WTC11 (cell line): ENCODE measurements around the gene YPEL1. TPM values are rescaled to one million over a fixed set of nuclear protein-coding genes. Genes with fewer than 3 reads are reported as not detected.

Experiments used
- ATAC-seq: fragments of 200-7000 bp; cut with Tn5 transposase; 2 replicates; pipeline ENCODE4 v1.10.0; 2021; ENCODE audit warnings: mild to moderate bottlenecking, moderate library complexity
- CTCF ChIA-PET: fragments of 300-600 bp; sonication (Branson Sonifier 250); formaldehyde crosslinking; loops from one replicate; lab custom pipeline; 2021; ENCODE audit warnings: antibody characterized with exemption; lab: Charles Lee
- POLR2A ChIA-PET: fragments of 350-600 bp; sonication (Branson Sonifier 250); formaldehyde crosslinking; loops from one replicate; lab custom pipeline; 2021; ENCODE audit warnings: antibody characterized with exemption; lab: Charles Lee
- DNase-seq: peaks from one replicate; pipeline ENCODE4 v3.0.0; 2021; ENCODE audit warnings: low spot score
- H3K27ac Mint-ChIP-seq: 2 replicates; pipeline ENCODE4 v1.8.0; 2021; ENCODE audit warnings: mixed read lengths
- H3K27me3 Mint-ChIP-seq: 2 replicates; pipeline ENCODE4 v1.8.0; 2021; ENCODE audit warnings: low read depth, mild to moderate bottlenecking, moderate library complexity, mixed read lengths
- H3K36me3 Mint-ChIP-seq: 2 replicates; pipeline ENCODE4 v1.8.0; 2021; ENCODE audit warnings: mixed read lengths
- H3K4me1 Mint-ChIP-seq: 2 replicates; pipeline ENCODE4 v1.8.0; 2022; ENCODE audit warnings: mixed read lengths
- H3K4me3 Mint-ChIP-seq: 2 replicates; pipeline ENCODE4 v1.8.0; 2021; ENCODE audit warnings: mild to moderate bottlenecking, moderate library complexity, mixed read lengths
- H3K9me3 Mint-ChIP-seq: 2 replicates; pipeline ENCODE4 v1.8.0; 2021; ENCODE audit warnings: mixed read lengths
- AFF4 ChIP-seq: sonication (generic); formaldehyde crosslinking; IDR thresholded peaks from 2 replicates; pipeline ENCODE4 v1.8.1; 2023; ENCODE audit warnings: mild to moderate bottlenecking, missing genetic modification reagents, borderline replicate concordance
- ARID4B ChIP-seq: sonication (generic); formaldehyde crosslinking; IDR thresholded peaks from 2 replicates; pipeline ENCODE4 v1.8.0; 2023; ENCODE audit warnings: missing genetic modification reagents, mild to moderate bottlenecking, borderline replicate concordance
- ATF6 ChIP-seq: sonication (generic); formaldehyde crosslinking; IDR thresholded peaks from 2 replicates; pipeline ENCODE4 v1.8.1; 2023; ENCODE audit warnings: mild to moderate bottlenecking, missing genetic modification reagents
- IRF1 ChIP-seq: sonication (generic); formaldehyde crosslinking; IDR thresholded peaks from 2 replicates; pipeline ENCODE4 v1.8.0; 2023; ENCODE audit warnings: missing genetic modification reagents
- JUN ChIP-seq: sonication (generic); formaldehyde crosslinking; IDR thresholded peaks from 2 replicates; pipeline ENCODE4 v1.8.0; 2023; ENCODE audit warnings: mild to moderate bottlenecking, missing genetic modification reagents
- NR1H2 ChIP-seq: sonication (generic); formaldehyde crosslinking; IDR thresholded peaks from 2 replicates; pipeline ENCODE4 v1.9.0; 2021; ENCODE audit warnings: mild to moderate bottlenecking, moderate library complexity, missing genetic modification reagents
- PREB ChIP-seq: sonication (generic); formaldehyde crosslinking; IDR thresholded peaks from 2 replicates; pipeline ENCODE4 v1.8.1; 2022; ENCODE audit warnings: mild to moderate bottlenecking, missing genetic modification reagents, moderate library complexity, borderline replicate concordance
- RELA ChIP-seq: sonication (generic); formaldehyde crosslinking; IDR thresholded peaks from 2 replicates; pipeline ENCODE4 v1.8.1; 2022; ENCODE audit warnings: missing genetic modification reagents, mild to moderate bottlenecking, borderline replicate concordance
- SMAD4 ChIP-seq: sonication (generic); formaldehyde crosslinking; IDR thresholded peaks from 2 replicates; pipeline ENCODE4 v1.8.0; 2022; ENCODE audit warnings: mild to moderate bottlenecking, missing genetic modification reagents
- total RNA-seq: library from RNA; stranded (reverse); gene quantifications from 3 replicates; pipeline ENCODE4 v1.2.3, GENCODE V29; 2021

The YPEL1 gene
- total RNA-seq, 1 experiment from 2014 or later: 7.7 TPM

- no peak for TF ChIP-seq ARID4B
- TF ChIP-seq, all 79 proteins: peak for 0
These were observed 61.9 kb downstream of the YPEL1 start (continued) for GRCh38 chr22:21673534-21674321.

GRCh38 chr22:21672107-21672629 is 63.4 kb downstream of the YPEL1 start:
- POLR2A ChIA-PET: no interaction called here
- TF ChIP-seq PREB (CRISPR knock-in tag) (no peak), AFF4 (CRISPR knock-in tag) (no peak), RELA (no peak), SMAD4 (no peak), ATF6 (CRISPR knock-in tag) (no peak), IRF1 (CRISPR knock-in tag) (no peak), NR1H2 (no peak), JUN (CRISPR knock-in tag) (no peak)
- H3K27me3 Mint-ChIP-seq: no peaks in the 10 kb centered on the region
- CTCF ChIA-PET: interaction anchor here (1.0 kb wide), 1 partner anchor 18 kb away, joined by 3 read pairs; no protein-coding TSS in a partner anchor
- no peak overlapping the region for H3K4me3 Mint-ChIP-seq
- ATAC-seq (no peak), DNase-seq (no peak)
- H3K36me3 Mint-ChIP-seq: peaks cover 58% of the 10 kb centered on the region
- peaks cover 7% of the 10 kb centered on the region for H3K4me1 Mint-ChIP-seq
- no peaks in the 10 kb centered on the region for H3K9me3 Mint-ChIP-seq
- H3K27ac Mint-ChIP-seq: no peak overlapping the region
